CD14-positive monocyte (primary cell): Measurements from ENCODE around the gene RAB1A. TPM values are rescaled to one million over a fixed set of nuclear protein-coding genes. Genes with fewer than 3 reads are reported as not detected.

Source experiments
- DNase-seq, 3 donors: peaks; one replicate each; pipeline ENCODE4 v3.0.0-alpha.2; 2011 to 2022
- H2AFZ ChIP-seq: 2 replicates; pipeline ENCODE4 v1.6.0; 2012; ENCODE audit warnings: mild to moderate bottlenecking, low read depth, low read length, inconsistent platforms; ENCODE audit not compliant: insufficient read depth, poor library complexity, severe bottlenecking
- H3K27ac ChIP-seq, 2 donors: 1 replicate in 1 of 2; 2 replicates in 1 of 2; pipeline ENCODE4 v1.5.1; 2012 to 2013; ENCODE audit warnings: low read length in 2 of 2, control low read depth in 1 of 2, inconsistent platforms in 1 of 2, low read depth in 1 of 2, mild to moderate bottlenecking in 1 of 2
- H3K27me3 ChIP-seq, 2 donors: one replicate each; pipeline versions ENCODE4 v1.6.0 to v1.6.1; 2011 to 2013; ENCODE audit warnings: low read length in 2 of 2; ENCODE audit not compliant: control insufficient read depth in 2 of 2, insufficient read depth in 2 of 2
- H3K36me3 ChIP-seq, 2 donors: replicated peaks in 1 of 2; 1 replicate in 1 of 2; 2 replicates in 1 of 2; pipeline versions ENCODE4 v1.5.1 to v1.6.1; 2012 to 2013; ENCODE audit warnings: low read length in 2 of 2, control low read depth in 1 of 2, inconsistent platforms in 1 of 2, mild to moderate bottlenecking in 1 of 2; ENCODE audit not compliant: insufficient read depth in 2 of 2, control insufficient read depth in 1 of 2
- H3K4me1 ChIP-seq, 2 donors: 1 replicate in 1 of 2; 2 replicates in 1 of 2; pipeline versions ENCODE4 v1.5.1 to v1.6.1; 2012 to 2013; ENCODE audit warnings: low read length in 2 of 2, control low read depth in 1 of 2, inconsistent platforms in 1 of 2, mild to moderate bottlenecking in 1 of 2, moderate library complexity in 1 of 2; ENCODE audit not compliant: insufficient read depth in 2 of 2, control insufficient read depth in 1 of 2
- H3K4me2 ChIP-seq: replicated peaks from 2 replicates; pipeline ENCODE3; 2012; ENCODE audit warnings: low read length, moderate library complexity, mild to moderate bottlenecking; ENCODE audit not compliant: poor library complexity, severe bottlenecking; ENCODE audit errors: extremely low read depth
- H3K4me3 ChIP-seq, 3 experiments: fragments of 200-600 bp in 1 of 3; sonication (generic) in 1 of 3; replicated peaks in 1 of 3; 1 replicate in 2 of 3; 2 replicates in 1 of 3; pipeline ENCODE4 v1.5.1; 2011 to 2013; ENCODE audit warnings: low read length in 3 of 3, mild to moderate bottlenecking in 3 of 3, control low read depth in 2 of 3, low read depth in 2 of 3, inconsistent platforms in 1 of 3, moderate library complexity in 1 of 3
- H3K79me2 ChIP-seq: 2 replicates; pipeline ENCODE4 v1.6.0; 2012; ENCODE audit warnings: mild to moderate bottlenecking, control low read depth, inconsistent platforms, low read length, moderate library complexity; ENCODE audit not compliant: insufficient read depth
- H3K9ac ChIP-seq: 2 replicates; pipeline ENCODE4 v1.6.0; 2017; ENCODE audit warnings: low read length, mild to moderate bottlenecking; ENCODE audit not compliant: insufficient read depth, poor library complexity, severe bottlenecking
- H3K9me3 ChIP-seq, 2 donors: replicated peaks in 1 of 2; 1 replicate in 1 of 2; 2 replicates in 1 of 2; pipeline versions ENCODE4 v1.5.1 to v1.6.1; 2012 to 2013; ENCODE audit warnings: low read length in 2 of 2, control low read depth in 1 of 2; ENCODE audit not compliant: control insufficient read depth in 1 of 2, insufficient read depth in 1 of 2
- H4K20me1 ChIP-seq: 2 replicates; pipeline ENCODE4 v1.6.0; 2012; ENCODE audit warnings: mild to moderate bottlenecking, low read length, control low read depth, moderate library complexity; ENCODE audit not compliant: insufficient read depth
- H3K27ac Mint-ChIP-seq, 7 donors: one replicate each; pipeline ENCODE4 v1.8.0; 2020; ENCODE audit warnings: mild to moderate bottlenecking in 7 of 7, mixed read lengths in 7 of 7, moderate library complexity in 6 of 7, inconsistent platforms in 2 of 7
- H3K27me3 Mint-ChIP-seq, 3 donors: one replicate each; pipeline ENCODE4 v1.8.0; 2021 to 2022; ENCODE audit warnings: low read depth in 3 of 3, mild to moderate bottlenecking in 3 of 3, mixed read lengths in 3 of 3, moderate library complexity in 3 of 3, inconsistent platforms in 1 of 3
- H3K36me3 Mint-ChIP-seq, 2 donors: one replicate each; pipeline ENCODE4 v1.8.0; 2020; ENCODE audit warnings: mixed read lengths in 2 of 2, inconsistent platforms in 1 of 2, mild to moderate bottlenecking in 1 of 2
- H3K4me1 Mint-ChIP-seq: one replicate; pipeline ENCODE4 v1.8.0; 2020; ENCODE audit warnings: mild to moderate bottlenecking, mixed read lengths
- H3K4me3 Mint-ChIP-seq, 2 donors: one replicate each; pipeline ENCODE4 v1.8.0; 2020; ENCODE audit warnings: mild to moderate bottlenecking in 2 of 2, mixed read lengths in 2 of 2, moderate library complexity in 1 of 2
- H3K9me3 Mint-ChIP-seq, 7 donors: one replicate each; pipeline ENCODE4 v1.8.0; 2020 to 2022; ENCODE audit warnings: mixed read lengths in 7 of 7, mild to moderate bottlenecking in 6 of 7, moderate library complexity in 6 of 7, inconsistent platforms in 2 of 7
- CTCF ChIP-seq: fragments of 200-600 bp; IDR thresholded peaks from one replicate; pipeline ENCODE4 v1.8.0; 2022; ENCODE audit warnings: antibody characterized with exemption, mild to moderate bottlenecking
- WGBS: methylation state at CpG from one replicate; pipeline ENCODE4 v1.1.5; 2013; ENCODE audit warnings: missing lambda C conversion rate; ENCODE audit not compliant: insufficient coverage; 5-methylcytosine and 5-hydroxymethylcytosine counted together
- intact Hi-C, 2 donors: fragments of 100-400 bp; cut with micrococcal nuclease; formaldehyde crosslinking; loops; one replicate each; pipeline versions ENCODE4 v1.15.0 to v1.15.1; 2023
- polyA plus RNA-seq, 3 donors: library from polyadenylated mRNA; depleted of rRNA in 1 of 3; unstranded in 2 of 3; stranded (reverse) in 1 of 3; fragments of 300-500 nt in 2 of 3; fragments of >200 nt in 1 of 3; fragmentation: Illumina TruSeq in 2 of 3; gene quantifications; 1 replicate in 2 of 3; 2 replicates in 1 of 3; pipeline ENCODE4 v1.2.3, GENCODE V29; 2012 to 2021

Gene RAB1A
- polyA plus RNA-seq, 3 donors: 106 to 124 (median 110) TPM

DNA sequence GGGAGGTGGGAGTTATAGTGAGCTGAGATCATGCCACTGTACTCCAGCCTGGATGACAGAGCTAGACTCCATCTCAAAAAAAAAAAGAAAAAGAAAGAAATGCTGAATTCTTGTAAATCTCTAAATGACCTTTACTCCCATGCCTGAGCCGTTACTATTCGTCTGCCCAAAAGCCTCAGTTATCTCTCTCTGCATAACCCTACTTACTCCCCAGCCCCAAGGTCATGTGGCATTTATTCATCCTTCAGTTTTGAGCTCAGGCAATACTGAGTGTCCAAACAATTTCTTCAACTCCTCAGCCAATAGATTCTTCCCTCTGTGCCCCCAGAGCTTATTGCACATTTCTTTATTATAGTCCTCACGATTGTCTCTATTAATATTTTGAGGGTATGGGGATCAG, 28.8 kb downstream of the RAB1A start:
- DNase-seq: no peak
- Histone ChIP-seq H3K4me3 (no peak overlapping the region), H3K4me1 (no peaks in the 10 kb centered on the region), H3K27ac (no peak overlapping the region), H2AFZ (no peak overlapping the region), H3K36me3 (peaks cover 68 to 84% of the 10 kb centered on the region in 2 donors), H3K79me2 (peaks cover 100% of the 10 kb centered on the region), H3K4me2 (no peak overlapping the region), H4K20me1 (peaks cover 100% of the 10 kb centered on the region), H3K27me3 (no peaks in the 10 kb centered on the region), H3K9ac (no peak overlapping the region), H3K9me3 (no peaks in the 10 kb centered on the region)
- no peaks in the 10 kb centered on the region for H3K27me3 Mint-ChIP-seq
- no peak for TF ChIP-seq CTCF
- H3K4me3 Mint-ChIP-seq: no peak overlapping the region
- H3K4me1 Mint-ChIP-seq: no peaks in the 10 kb centered on the region
- 100% methylated on average over 2 of the region's 3 CpGs for WGBS
- peak overlapping the region in 1 of 7 donors; percentile 40 for H3K27ac Mint-ChIP-seq
- H3K36me3 Mint-ChIP-seq: peaks cover 63 to 86% of the 10 kb centered on the region in 2 donors
- intact Hi-C loops: no loop called here
- no peaks in the 10 kb centered on the region for H3K9me3 Mint-ChIP-seq

DNA sequence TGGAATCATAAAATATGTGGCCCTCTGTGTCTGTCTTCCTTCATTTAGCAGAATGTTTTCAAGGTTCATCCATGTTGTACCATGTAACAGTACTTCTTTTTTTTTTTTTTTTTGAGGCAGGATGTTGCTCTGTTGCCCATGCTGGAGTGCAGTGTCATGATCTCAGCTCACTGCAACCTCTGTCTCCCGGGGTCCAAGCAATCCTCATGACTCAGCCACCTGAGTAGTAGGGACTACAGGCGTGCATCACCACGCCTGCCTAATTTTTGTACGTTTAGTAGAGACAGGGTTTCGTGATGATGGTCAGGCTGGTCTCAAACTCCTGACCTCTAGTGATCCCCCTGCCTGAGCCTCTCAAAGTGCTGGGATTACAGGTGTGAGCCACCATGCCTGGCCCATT, 31.2 kb downstream of the RAB1A start:
- Histone ChIP-seq H3K9ac (no peak overlapping the region), H4K20me1 (peaks cover 100% of the 10 kb centered on the region), H3K9me3 (no peaks in the 10 kb centered on the region), H3K27ac (peak overlapping the region in 1 of 2 donors; percentile 26), H2AFZ (no peak overlapping the region), H3K4me2 (no peak overlapping the region), H3K79me2 (peaks cover 100% of the 10 kb centered on the region), H3K27me3 (no peaks in the 10 kb centered on the region), H3K4me3 (no peak overlapping the region), H3K4me1 (no peaks in the 10 kb centered on the region), H3K36me3 (peaks cover 76 to 95% of the 10 kb centered on the region in 2 donors)
- H3K27me3 Mint-ChIP-seq: no peaks in the 10 kb centered on the region
- H3K4me1 Mint-ChIP-seq: no peaks in the 10 kb centered on the region
- H3K4me3 Mint-ChIP-seq: no peak overlapping the region
- 79% methylated on average over 4 of the region's 5 CpGs for WGBS
- no peak for TF ChIP-seq CTCF
- peaks cover 0 to 5% (median 0%) of the 10 kb centered on the region in 7 donors for H3K9me3 Mint-ChIP-seq
- H3K27ac Mint-ChIP-seq: peak overlapping the region in 3 of 7 donors; percentile 8 to 52 (median 8)
- DNase-seq: no peak
- intact Hi-C loops: no loop called here
- H3K36me3 Mint-ChIP-seq: peaks cover 71 to 88% of the 10 kb centered on the region in 2 donors
